Upper lobe of right lung (tissue), 1 donor: ENCODE data around the gene BLOC1S1. TPM values are rescaled to one million over a fixed set of nuclear protein-coding genes. Genes with fewer than 3 reads are reported as not detected.

Experiments
- ATAC-seq: fragments of 200-7000 bp; cut with Tn5 transposase; one replicate; pipeline ENCODE4 v1.9.1; 2020; ENCODE audit warnings: mild to moderate bottlenecking, moderate library complexity
- DNase-seq: peaks from one replicate; pipeline ENCODE4 v3.0.0-alpha.2; 2020
- H3K27ac ChIP-seq: fragments of 200-600 bp; one replicate; pipeline ENCODE4 v1.8.0; 2022
- H3K27me3 ChIP-seq: fragments of 200-600 bp; one replicate; pipeline ENCODE4 v1.8.0; 2022; ENCODE audit warnings: mild to moderate bottlenecking
- H3K36me3 ChIP-seq: fragments of 200-600 bp; one replicate; pipeline ENCODE4 v1.8.0; 2022
- H3K4me1 ChIP-seq: fragments of 200-600 bp; one replicate; pipeline ENCODE4 v1.8.0; 2022
- H3K4me3 ChIP-seq: fragments of 200-600 bp; one replicate; pipeline ENCODE4 v1.8.0; 2022; ENCODE audit warnings: mild to moderate bottlenecking
- H3K9me3 ChIP-seq: fragments of 200-600 bp; one replicate; pipeline ENCODE4 v1.8.0; 2022
- intact Hi-C: fragments of 100-400 bp; cut with DNase I; formaldehyde crosslinking; loops from one replicate; pipeline ENCODE4 v1.11.0; 2022
- total RNA-seq: library from RNA; stranded (reverse); fragmentation: NEBNext Ultra II Directional; extraction: Animal tissue kit (Norgen Biotek cat#: 25700); gene quantifications from one replicate; pipeline ENCODE4 v1.2.1, GENCODE V29; 2021
- TF ChIP-seq, protein P1 (sequence below): fragments of 200-600 bp; IDR thresholded peaks from one replicate; pipeline ENCODE4 v1.8.0; 2022; ENCODE audit warnings: antibody characterized with exemption
- donor health status: DM: no; HTN: yes; CAD: no; lungs with severe emphysema.

Gene BLOC1S1
- total RNA-seq, 1 donor from 2014 or later = 129 TPM

DNA sequence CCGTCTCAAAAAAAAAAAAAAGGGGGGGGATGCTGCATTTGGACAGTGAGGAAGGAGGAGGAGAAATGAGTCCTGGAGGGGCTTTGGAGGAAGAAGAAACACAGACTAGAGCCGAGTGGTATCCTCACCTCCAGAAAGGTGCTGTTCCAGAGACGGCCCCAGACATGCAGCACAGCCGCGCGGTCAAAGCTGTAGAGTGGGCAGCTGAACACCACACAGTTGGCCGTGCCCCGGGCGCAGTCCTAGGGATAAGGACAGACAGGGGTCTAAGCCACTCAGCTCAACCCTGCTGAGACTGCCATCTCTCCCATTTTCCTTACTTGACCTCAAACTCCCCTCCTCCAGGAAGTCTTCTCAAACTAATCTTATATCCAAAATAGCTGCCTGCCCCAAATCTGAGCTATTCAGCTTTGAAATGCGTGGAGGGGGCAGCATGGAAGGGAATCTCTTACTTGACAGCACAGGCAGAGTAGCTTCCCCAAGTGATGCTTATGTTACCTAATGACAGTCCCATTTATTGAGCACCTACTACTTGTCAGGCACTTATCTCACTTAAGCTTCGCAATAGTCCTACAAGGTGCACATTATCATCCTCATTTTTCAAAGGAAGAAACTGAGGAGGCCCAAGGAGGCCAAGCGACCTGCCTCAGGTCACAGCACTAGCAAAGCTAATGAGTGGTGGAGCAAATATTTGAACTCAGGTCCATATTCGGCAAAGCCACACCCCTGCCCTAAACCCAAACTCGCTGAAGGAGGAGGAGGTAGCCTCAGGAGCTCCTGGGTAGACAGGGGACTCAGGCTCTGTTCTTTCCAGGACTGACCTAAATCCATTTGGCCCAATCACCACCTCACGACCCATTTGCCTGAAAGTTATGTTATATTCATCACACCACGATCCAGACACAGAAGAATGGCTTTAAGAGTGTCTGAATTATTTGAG, 26.9 kb upstream of the BLOC1S1 start:
- no peaks in the 10 kb centered on the region for H3K36me3 ChIP-seq
- ATAC-seq = peak; percentile 22
- DNase-seq = peak; percentile 57

DNA sequence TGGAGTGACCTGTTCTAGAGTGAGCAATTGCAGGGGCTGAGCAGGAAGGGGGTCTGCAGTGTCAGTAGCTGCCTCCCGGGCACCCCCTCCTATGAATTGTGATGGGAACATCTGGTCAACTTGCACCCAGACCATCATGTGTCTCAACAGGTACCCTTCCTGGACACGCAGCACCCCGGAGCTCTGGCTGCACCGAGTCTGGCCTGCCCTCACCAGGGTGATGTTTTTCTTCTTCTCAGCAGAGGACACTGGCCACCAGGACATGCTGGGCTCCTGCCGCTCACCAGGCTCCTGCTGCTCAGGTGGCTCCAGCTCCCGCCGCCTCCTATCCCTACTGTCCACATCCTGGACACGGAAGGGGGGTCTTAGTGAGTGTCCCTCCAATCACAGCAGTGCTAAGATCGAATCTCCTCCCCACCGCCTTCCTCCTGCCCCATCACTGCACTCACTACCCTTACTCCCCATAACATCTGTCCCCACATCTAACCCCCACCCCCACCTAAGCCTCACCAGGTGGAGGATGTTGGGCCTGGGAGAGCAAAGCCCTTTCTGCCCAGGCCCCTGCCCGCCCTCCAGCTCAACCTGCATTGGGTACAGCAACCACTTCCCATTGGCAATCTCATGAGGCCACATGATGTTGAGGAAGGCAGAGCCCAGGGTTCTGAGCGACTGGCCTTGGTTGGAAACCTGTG, 23.1 kb upstream of the BLOC1S1 start:
- Histone ChIP-seq H3K36me3 (no peaks in the 10 kb centered on the region), H3K4me1 (no peaks in the 10 kb centered on the region), H3K27me3 (no peaks in the 10 kb centered on the region), H3K9me3 (no peaks in the 10 kb centered on the region), H3K4me3 (no peak overlapping the region), H3K27ac (no peak overlapping the region)
- TF ChIP-seq, protein P1, sequence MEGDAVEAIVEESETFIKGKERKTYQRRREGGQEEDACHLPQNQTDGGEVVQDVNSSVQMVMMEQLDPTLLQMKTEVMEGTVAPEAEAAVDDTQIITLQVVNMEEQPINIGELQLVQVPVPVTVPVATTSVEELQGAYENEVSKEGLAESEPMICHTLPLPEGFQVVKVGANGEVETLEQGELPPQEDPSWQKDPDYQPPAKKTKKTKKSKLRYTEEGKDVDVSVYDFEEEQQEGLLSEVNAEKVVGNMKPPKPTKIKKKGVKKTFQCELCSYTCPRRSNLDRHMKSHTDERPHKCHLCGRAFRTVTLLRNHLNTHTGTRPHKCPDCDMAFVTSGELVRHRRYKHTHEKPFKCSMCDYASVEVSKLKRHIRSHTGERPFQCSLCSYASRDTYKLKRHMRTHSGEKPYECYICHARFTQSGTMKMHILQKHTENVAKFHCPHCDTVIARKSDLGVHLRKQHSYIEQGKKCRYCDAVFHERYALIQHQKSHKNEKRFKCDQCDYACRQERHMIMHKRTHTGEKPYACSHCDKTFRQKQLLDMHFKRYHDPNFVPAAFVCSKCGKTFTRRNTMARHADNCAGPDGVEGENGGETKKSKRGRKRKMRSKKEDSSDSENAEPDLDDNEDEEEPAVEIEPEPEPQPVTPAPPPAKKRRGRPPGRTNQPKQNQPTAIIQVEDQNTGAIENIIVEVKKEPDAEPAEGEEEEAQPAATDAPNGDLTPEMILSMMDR = no peak
- ATAC-seq = no peak
- DNase-seq = peak; percentile 53
- intact Hi-C loops = no loop called here

More for the DNA sequence above, 26.9 kb upstream of the BLOC1S1 start:
- no peak overlapping the region for H3K27ac ChIP-seq
- TF ChIP-seq, protein P1 = no peak
- no peaks in the 10 kb centered on the region for H3K4me1 ChIP-seq
- H3K27me3 ChIP-seq = no peaks in the 10 kb centered on the region
- intact Hi-C loops = no loop called here
- H3K9me3 ChIP-seq = no peaks in the 10 kb centered on the region
- H3K4me3 ChIP-seq = no peak overlapping the region

DNA sequence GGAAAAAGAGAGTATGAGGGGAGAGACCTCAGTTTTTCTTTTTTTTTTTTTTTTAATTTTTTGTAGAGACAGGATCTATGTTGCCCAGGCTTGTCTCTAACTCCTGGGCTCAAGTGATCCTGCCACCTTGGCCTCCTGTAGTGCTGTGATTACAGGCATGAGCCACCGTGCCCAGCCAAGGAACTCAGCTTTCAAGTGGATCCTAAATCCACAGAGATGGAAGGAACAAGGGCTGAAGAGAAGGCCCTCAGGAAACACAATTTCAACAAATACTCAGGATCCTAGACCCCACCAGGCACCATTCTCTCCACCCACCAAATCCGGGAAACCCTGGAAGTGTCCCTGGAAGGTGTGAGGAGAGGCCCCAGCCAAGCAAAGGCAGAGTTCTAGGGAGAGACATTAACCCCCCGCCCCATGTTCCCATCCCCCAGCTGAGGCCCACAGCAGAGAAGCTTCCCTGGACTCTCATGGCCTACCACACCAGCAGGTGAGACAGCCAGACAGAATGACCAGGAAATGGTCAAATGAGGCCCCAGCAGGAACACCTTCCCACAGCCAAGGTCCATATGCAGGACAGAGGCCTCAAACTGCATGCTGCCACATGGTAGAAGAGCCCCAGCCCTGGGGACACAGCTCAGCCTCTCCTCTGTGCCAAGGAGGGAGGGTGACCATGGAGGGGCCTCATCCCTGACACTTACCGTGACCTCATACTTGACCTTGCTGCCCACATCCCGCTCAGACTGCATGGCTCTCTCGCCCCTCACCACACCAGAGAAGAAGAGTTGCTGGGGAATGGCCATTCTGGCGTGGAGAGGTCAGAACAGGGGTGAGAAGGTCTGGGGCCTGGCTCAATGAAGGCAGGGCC, 22.3 kb upstream of the BLOC1S1 start:
- Histone ChIP-seq H3K27ac (no peak overlapping the region), H3K9me3 (no peaks in the 10 kb centered on the region), H3K27me3 (no peaks in the 10 kb centered on the region), H3K4me3 (no peak overlapping the region), H3K36me3 (no peaks in the 10 kb centered on the region), H3K4me1 (no peaks in the 10 kb centered on the region)
- no peak for ATAC-seq
- TF ChIP-seq, protein P1 = no peak
- DNase-seq = peak; percentile 57
- intact Hi-C loops = no loop called here

DNA sequence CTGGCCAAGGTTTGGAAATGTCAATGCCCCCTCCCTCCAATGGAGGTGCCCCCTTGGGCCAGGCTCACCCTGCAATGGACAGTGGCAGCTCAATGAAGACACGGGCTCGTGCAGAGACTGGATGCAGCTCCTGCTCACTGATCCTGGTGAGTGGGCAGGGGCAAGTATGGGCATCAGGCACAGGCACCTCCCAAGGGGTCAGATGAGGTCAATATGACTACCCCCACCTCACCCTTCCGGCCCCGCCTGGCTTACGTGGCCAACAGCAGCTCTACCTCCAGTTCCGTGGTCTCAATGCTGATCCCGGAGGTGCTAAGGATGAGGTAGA, 21.7 kb upstream of the BLOC1S1 start:
- no peaks in the 10 kb centered on the region for H3K9me3 ChIP-seq
- no peak overlapping the region for H3K27ac ChIP-seq
- H3K4me3 ChIP-seq = no peak overlapping the region
- no peak for ATAC-seq
- H3K4me1 ChIP-seq = no peaks in the 10 kb centered on the region
- no peak for DNase-seq
- H3K36me3 ChIP-seq = no peaks in the 10 kb centered on the region
- TF ChIP-seq, protein P1 = no peak
- intact Hi-C loops = no loop called here
- no peaks in the 10 kb centered on the region for H3K27me3 ChIP-seq

DNA sequence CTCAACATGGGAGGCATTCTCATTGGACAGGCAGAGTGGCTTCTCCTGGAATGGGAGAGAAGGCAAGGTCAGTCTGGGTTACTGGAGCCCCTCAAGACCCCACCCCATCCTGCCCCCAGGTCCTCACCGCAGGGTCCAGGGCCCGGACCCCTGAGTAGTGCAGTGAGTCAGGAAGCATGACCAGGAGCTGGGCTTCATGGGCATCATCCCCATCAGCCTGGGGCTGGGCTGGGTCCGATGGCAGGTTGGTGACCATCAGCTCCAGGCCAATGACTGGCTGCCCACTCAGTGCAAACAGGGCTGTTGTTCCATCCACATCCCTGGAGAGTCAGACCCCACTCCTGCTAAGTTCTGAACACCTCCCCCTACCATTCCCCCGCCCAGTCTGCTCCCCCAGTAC, 21.2 kb upstream of the BLOC1S1 start:
- H3K4me1 ChIP-seq = no peaks in the 10 kb centered on the region
- H3K27ac ChIP-seq = no peak overlapping the region
- H3K4me3 ChIP-seq = no peak overlapping the region
- no peaks in the 10 kb centered on the region for H3K36me3 ChIP-seq
- TF ChIP-seq, protein P1 = no peak
- DNase-seq = peak; percentile 48
- intact Hi-C loops = no loop called here
- no peaks in the 10 kb centered on the region for H3K9me3 ChIP-seq
- no peak for ATAC-seq
- H3K27me3 ChIP-seq = no peaks in the 10 kb centered on the region
